ENCODE data around the gene EIF5B.

DNA sequence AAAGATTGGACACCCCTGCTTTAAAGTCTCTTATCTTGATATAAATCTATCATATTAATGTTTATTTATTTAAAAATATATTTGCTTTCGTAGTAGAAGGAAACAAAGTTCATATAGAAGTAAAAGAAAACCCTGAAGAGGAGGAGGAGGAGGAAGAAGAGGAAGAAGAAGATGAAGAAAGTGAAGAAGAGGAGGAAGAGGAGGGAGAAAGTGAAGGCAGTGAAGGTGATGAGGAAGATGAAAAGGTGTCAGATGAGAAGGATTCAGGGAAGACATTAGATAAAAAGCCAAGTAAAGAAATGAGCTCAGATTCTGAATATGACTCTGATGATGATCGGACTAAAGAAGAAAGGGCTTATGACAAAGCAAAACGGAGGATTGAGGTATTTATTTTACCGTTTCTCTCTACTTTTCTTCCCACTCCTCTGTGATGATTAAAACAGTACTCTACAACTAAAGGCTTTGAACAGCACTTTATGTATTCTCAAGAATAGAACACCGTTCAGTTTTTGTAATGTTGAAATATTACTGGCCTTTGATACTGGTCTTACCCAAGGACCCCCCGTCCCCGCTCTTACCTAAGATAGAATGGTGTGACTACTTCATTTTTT, 39.2 kb downstream of the EIF5B start:
- TF ChIP-seq, protein P1, sequence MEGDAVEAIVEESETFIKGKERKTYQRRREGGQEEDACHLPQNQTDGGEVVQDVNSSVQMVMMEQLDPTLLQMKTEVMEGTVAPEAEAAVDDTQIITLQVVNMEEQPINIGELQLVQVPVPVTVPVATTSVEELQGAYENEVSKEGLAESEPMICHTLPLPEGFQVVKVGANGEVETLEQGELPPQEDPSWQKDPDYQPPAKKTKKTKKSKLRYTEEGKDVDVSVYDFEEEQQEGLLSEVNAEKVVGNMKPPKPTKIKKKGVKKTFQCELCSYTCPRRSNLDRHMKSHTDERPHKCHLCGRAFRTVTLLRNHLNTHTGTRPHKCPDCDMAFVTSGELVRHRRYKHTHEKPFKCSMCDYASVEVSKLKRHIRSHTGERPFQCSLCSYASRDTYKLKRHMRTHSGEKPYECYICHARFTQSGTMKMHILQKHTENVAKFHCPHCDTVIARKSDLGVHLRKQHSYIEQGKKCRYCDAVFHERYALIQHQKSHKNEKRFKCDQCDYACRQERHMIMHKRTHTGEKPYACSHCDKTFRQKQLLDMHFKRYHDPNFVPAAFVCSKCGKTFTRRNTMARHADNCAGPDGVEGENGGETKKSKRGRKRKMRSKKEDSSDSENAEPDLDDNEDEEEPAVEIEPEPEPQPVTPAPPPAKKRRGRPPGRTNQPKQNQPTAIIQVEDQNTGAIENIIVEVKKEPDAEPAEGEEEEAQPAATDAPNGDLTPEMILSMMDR (IDR thresholded peaks at IDR 0.05; ENCODE audit: insufficient read depth, low read depth, low read length): no peak
- TF ChIP-seq EZH2 (IDR thresholded peaks at IDR 0.05; ENCODE audit: insufficient read depth, low read length): no peak

Measured in astrocyte (in vitro differentiated cells and primary cell).